Endodermal cell (in vitro differentiated cells): ENCODE measurements around the gene EDN1. TPM values are rescaled to one million over a fixed set of nuclear protein-coding genes. Genes with fewer than 3 reads are reported as not detected.

ENCODE experiments used
- DNase-seq: peaks from one replicate; pipeline ENCODE4 v3.0.0-alpha.2; 2017
- H3K27ac ChIP-seq: 2 replicates; pipeline ENCODE4 v1.5.1; 2013; ENCODE audit warnings: mild to moderate bottlenecking, low read depth, low read length, moderate library complexity
- H3K27me3 ChIP-seq: 2 replicates; pipeline ENCODE4 v1.6.1; 2013; ENCODE audit warnings: mild to moderate bottlenecking, low read length, moderate library complexity; ENCODE audit not compliant: insufficient read depth, control insufficient read depth, poor library complexity, severe bottlenecking
- H3K36me3 ChIP-seq: 2 replicates; pipeline ENCODE4 v1.7.0; 2013; ENCODE audit warnings: mild to moderate bottlenecking, low read length, moderate library complexity; ENCODE audit not compliant: control insufficient read depth, insufficient read depth
- H3K4me1 ChIP-seq: one replicate; pipeline ENCODE4 v1.7.0; 2013; ENCODE audit warnings: low read length; ENCODE audit not compliant: control insufficient read depth, insufficient read depth
- H3K4me3 ChIP-seq: 2 replicates; pipeline ENCODE4 v1.5.1; 2013; ENCODE audit warnings: mild to moderate bottlenecking, low read length, moderate library complexity
- H3K9ac ChIP-seq: 2 replicates; pipeline ENCODE4 v1.6.1; 2013; ENCODE audit warnings: mild to moderate bottlenecking, low read length, moderate library complexity; ENCODE audit not compliant: poor library complexity, severe bottlenecking; ENCODE audit errors: extremely low read depth
- H3K9me3 ChIP-seq: 2 replicates; pipeline ENCODE4 v1.6.1; 2013; ENCODE audit warnings: mild to moderate bottlenecking, low read length, moderate library complexity; ENCODE audit not compliant: control insufficient read depth
- H3K27ac Mint-ChIP-seq: 2 replicates; pipeline ENCODE4 v1.8.0; 2020; ENCODE audit warnings: mixed read lengths
- H3K27me3 Mint-ChIP-seq: 2 replicates; pipeline ENCODE4 v1.8.0; 2021; ENCODE audit warnings: mild to moderate bottlenecking, mixed read lengths; ENCODE audit not compliant: insufficient read depth
- H3K36me3 Mint-ChIP-seq: 2 replicates; pipeline ENCODE4 v1.8.0; 2020; ENCODE audit warnings: low read depth, mixed read lengths
- H3K4me1 Mint-ChIP-seq: 2 replicates; pipeline ENCODE4 v1.8.0; 2020; ENCODE audit warnings: mixed read lengths
- H3K4me3 Mint-ChIP-seq: 2 replicates; pipeline ENCODE4 v1.8.0; 2020; ENCODE audit warnings: mild to moderate bottlenecking, moderate library complexity, mixed read lengths
- H3K9me3 Mint-ChIP-seq: 2 replicates; pipeline ENCODE4 v1.8.0; 2020; ENCODE audit warnings: mild to moderate bottlenecking, mixed read lengths
- WGBS, 2 experiments: methylation state at CpG; one replicate each; pipeline versions ENCODE4 v1.1.5 to v1.1.7; 2013; ENCODE audit warnings: missing lambda C conversion rate in 2 of 2, mixed read lengths in 1 of 2; ENCODE audit not compliant: insufficient coverage in 1 of 2, insufficient read length in 1 of 2; 5-methylcytosine and 5-hydroxymethylcytosine counted together
- total RNA-seq, 2 donors: library from RNA; stranded (reverse); fragmentation: NEBNext Ultra II Directional in 1 of 2; extraction: Animal tissue kit (Norgen Biotek cat#: 25700) in 1 of 2; gene quantifications; 2 replicates in 1 of 2; 3 replicates in 1 of 2; pipeline ENCODE4 v1.2.1, GENCODE V29; 2021
- TF ChIP-seq, protein P1 (sequence below): fragments of 200-600 bp; sonication (generic); conservative IDR thresholded peaks from 2 replicates; pipeline ENCODE4 v1.5.0; 2021; ENCODE audit warnings: antibody characterized with exemption, mild to moderate bottlenecking

EDN1 gene
- total RNA-seq, 2 donors from 2014 or later, result 0.27 to 0.46 TPM

DNA sequence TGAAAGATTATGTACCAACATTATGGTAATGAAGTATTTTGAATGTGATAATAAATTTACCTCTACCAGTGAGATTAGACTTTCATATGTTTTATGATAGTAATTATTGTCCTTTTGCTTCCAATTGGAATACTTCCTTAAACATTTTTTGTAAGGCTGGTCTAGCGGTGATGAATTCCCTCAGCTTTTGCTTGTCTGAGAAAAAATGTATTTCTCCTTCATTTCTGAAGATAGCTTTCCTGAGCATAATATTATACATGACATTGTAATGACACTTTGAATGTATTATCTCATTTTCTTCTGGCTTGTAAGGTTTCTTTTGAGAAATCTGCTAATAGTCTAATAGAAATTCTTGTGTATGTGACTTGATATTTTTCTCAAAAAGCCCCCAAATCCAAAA is 18.6 kb upstream of the EDN1 start:
- Histone ChIP-seq H3K9me3 (peaks cover 9% of the 10 kb centered on the region), H3K4me3 (no peak overlapping the region), H3K36me3 (no peaks in the 10 kb centered on the region), H3K4me1 (no peaks in the 10 kb centered on the region), H3K9ac (no peak overlapping the region), H3K27ac (no peak overlapping the region), H3K27me3 (no peaks in the 10 kb centered on the region)
- WGBS, 2 experiments, result 83% methylated on average over 1 of the region's 1 CpG; no CpG with 5 or more reads in 1 of the 2 experiments
- H3K4me3 Mint-ChIP-seq, result no peak overlapping the region
- no peak overlapping the region for H3K27ac Mint-ChIP-seq
- no peak for DNase-seq
- H3K36me3 Mint-ChIP-seq, result no peaks in the 10 kb centered on the region
- H3K9me3 Mint-ChIP-seq, result peaks cover 7% of the 10 kb centered on the region
- no peaks in the 10 kb centered on the region for H3K27me3 Mint-ChIP-seq
- TF ChIP-seq, protein P1, sequence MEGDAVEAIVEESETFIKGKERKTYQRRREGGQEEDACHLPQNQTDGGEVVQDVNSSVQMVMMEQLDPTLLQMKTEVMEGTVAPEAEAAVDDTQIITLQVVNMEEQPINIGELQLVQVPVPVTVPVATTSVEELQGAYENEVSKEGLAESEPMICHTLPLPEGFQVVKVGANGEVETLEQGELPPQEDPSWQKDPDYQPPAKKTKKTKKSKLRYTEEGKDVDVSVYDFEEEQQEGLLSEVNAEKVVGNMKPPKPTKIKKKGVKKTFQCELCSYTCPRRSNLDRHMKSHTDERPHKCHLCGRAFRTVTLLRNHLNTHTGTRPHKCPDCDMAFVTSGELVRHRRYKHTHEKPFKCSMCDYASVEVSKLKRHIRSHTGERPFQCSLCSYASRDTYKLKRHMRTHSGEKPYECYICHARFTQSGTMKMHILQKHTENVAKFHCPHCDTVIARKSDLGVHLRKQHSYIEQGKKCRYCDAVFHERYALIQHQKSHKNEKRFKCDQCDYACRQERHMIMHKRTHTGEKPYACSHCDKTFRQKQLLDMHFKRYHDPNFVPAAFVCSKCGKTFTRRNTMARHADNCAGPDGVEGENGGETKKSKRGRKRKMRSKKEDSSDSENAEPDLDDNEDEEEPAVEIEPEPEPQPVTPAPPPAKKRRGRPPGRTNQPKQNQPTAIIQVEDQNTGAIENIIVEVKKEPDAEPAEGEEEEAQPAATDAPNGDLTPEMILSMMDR, result no peak
- no peaks in the 10 kb centered on the region for H3K4me1 Mint-ChIP-seq

DNA sequence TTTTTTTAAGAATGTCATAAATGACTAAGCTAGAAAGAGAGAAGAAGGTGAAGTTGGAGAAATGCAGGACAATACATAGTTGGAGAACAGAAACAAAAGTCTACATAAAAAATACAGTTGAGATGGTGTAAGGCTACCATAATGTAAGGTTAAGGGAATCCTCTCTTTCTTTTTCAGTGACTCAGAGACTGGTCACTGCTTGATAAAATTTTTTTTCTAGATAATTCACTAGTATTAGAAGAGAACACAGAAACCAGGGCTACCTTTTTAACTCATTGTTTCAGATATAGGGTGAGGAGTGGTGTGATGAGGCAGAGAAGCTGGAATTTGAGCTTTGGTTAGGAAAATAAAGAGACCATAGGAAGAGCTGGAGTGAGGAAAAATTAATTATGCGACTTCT is 18.2 kb upstream of the EDN1 start:
- H3K4me1 ChIP-seq, result no peaks in the 10 kb centered on the region
- no peak for DNase-seq
- TF ChIP-seq, protein P1, result no peak
- no peaks in the 10 kb centered on the region for H3K36me3 ChIP-seq
- H3K27me3 ChIP-seq, result no peaks in the 10 kb centered on the region
- Mint-ChIP-seq H3K27me3 (no peaks in the 10 kb centered on the region), H3K27ac (no peak overlapping the region), H3K4me3 (no peak overlapping the region), H3K4me1 (no peaks in the 10 kb centered on the region), H3K36me3 (no peaks in the 10 kb centered on the region), H3K9me3 (peaks cover 7% of the 10 kb centered on the region)
- no CpG with 5 or more reads among the region's 1 CpG for WGBS, 2 experiments
- H3K9me3 ChIP-seq, result peaks cover 9% of the 10 kb centered on the region
- H3K27ac ChIP-seq, result no peak overlapping the region
- H3K4me3 ChIP-seq, result no peak overlapping the region
- H3K9ac ChIP-seq, result no peak overlapping the region

DNA sequence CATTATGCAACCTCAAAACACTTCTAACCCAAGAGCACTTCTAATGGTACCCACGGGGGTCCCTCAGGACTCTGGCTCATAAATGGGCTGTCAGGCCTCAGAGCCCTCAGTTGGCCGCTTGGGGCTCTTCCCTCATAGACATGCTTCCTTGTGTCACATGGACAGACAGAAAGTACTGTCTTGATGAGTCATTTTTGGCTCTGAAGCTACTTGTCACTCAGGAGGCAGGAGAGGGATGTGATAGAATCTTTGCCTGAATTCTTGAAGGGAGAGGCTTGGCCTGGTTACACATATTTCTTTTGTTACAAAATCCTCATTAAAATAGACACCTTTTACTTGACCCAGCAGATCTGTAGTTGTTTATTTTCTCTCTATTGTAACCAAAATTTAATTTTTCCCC is 15.1 kb upstream of the EDN1 start:
- H3K27me3 Mint-ChIP-seq, result peaks cover 4% of the 10 kb centered on the region
- WGBS, 2 experiments, result 91 to 92% methylated on average over 2 of the region's 2 CpGs
- H3K27ac Mint-ChIP-seq, result no peak overlapping the region
- H3K36me3 Mint-ChIP-seq, result no peaks in the 10 kb centered on the region
- no peaks in the 10 kb centered on the region for H3K4me1 Mint-ChIP-seq
- Histone ChIP-seq H3K4me3 (no peak overlapping the region), H3K9ac (no peak overlapping the region), H3K36me3 (no peaks in the 10 kb centered on the region), H3K9me3 (peaks cover 9% of the 10 kb centered on the region), H3K27ac (no peak overlapping the region), H3K4me1 (no peaks in the 10 kb centered on the region), H3K27me3 (no peaks in the 10 kb centered on the region)
- DNase-seq, result no peak
- TF ChIP-seq, protein P1, result no peak
- peaks cover 7% of the 10 kb centered on the region for H3K9me3 Mint-ChIP-seq
- H3K4me3 Mint-ChIP-seq, result no peak overlapping the region
